Measurements from ENCODE around the gene CDH13. TPM values are rescaled to one million over a fixed set of nuclear protein-coding genes. Genes with fewer than 3 reads are reported as not detected.

The CDH13 gene
- total RNA-seq, 1 donor: 102 TPM

GRCh38 chr16:82892324-82892723, 265.6 kb downstream of the CDH13 start:
- H3K27me3 ChIP-seq (ENCODE audit: insufficient read depth, low read length): no peaks in the 10 kb centered on the region
- no peak overlapping the region for H3K4me3 ChIP-seq (ENCODE audit: insufficient read depth, low read length)
- peaks cover 7% of the 10 kb centered on the region for H3K4me1 ChIP-seq (ENCODE audit: insufficient read depth, low read length)
- TF ChIP-seq CTCF (IDR thresholded peaks at IDR 0.05; ENCODE audit: extremely low read depth, low read depth, low read length): no peak
- H2AFZ ChIP-seq (ENCODE audit: low read length): no peak overlapping the region
- no peak overlapping the region for H3K27ac ChIP-seq (ENCODE audit: low read depth, low read length)
- H4K20me1 ChIP-seq (ENCODE audit: insufficient read depth, low read length): no peaks in the 10 kb centered on the region
- no peak for DNase-seq (ENCODE audit: insufficient read length, low spot score, missing footprints)
- no peaks in the 10 kb centered on the region for H3K36me3 ChIP-seq (ENCODE audit: insufficient read depth, low read length)
- no peak overlapping the region for H3K4me2 ChIP-seq (ENCODE audit: insufficient read depth, low read length)
- no peaks in the 10 kb centered on the region for H3K9me3 ChIP-seq (ENCODE audit: low read depth, low read length)
- no peaks in the 10 kb centered on the region for H3K79me2 ChIP-seq (ENCODE audit: insufficient read depth, low read length)

GRCh38 chr16:82895843-82896242, 269.1 kb downstream of the CDH13 start:
- no peak overlapping the region for H2AFZ ChIP-seq (ENCODE audit: low read length)
- H3K36me3 ChIP-seq (ENCODE audit: insufficient read depth, low read length): no peaks in the 10 kb centered on the region
- no peaks in the 10 kb centered on the region for H3K79me2 ChIP-seq (ENCODE audit: insufficient read depth, low read length)
- no peaks in the 10 kb centered on the region for H3K27me3 ChIP-seq (ENCODE audit: insufficient read depth, low read length)
- no peak overlapping the region for H3K4me3 ChIP-seq (ENCODE audit: insufficient read depth, low read length)
- peaks cover 5% of the 10 kb centered on the region for H3K4me1 ChIP-seq (ENCODE audit: insufficient read depth, low read length)
- no peaks in the 10 kb centered on the region for H3K9me3 ChIP-seq (ENCODE audit: low read depth, low read length)
- no peak for TF ChIP-seq CTCF (IDR thresholded peaks at IDR 0.05; ENCODE audit: extremely low read depth, low read depth, low read length)
- no peak overlapping the region for H3K4me2 ChIP-seq (ENCODE audit: insufficient read depth, low read length)
- no peaks in the 10 kb centered on the region for H4K20me1 ChIP-seq (ENCODE audit: insufficient read depth, low read length)
- no peak for DNase-seq (ENCODE audit: insufficient read length, low spot score, missing footprints)
- H3K27ac ChIP-seq (ENCODE audit: low read depth, low read length): no peak overlapping the region

- Histone ChIP-seq H3K4me1 (ENCODE audit: insufficient read depth, low read length) (no peaks in the 10 kb centered on the region), H3K79me2 (ENCODE audit: insufficient read depth, low read length) (no peaks in the 10 kb centered on the region), H4K20me1 (ENCODE audit: insufficient read depth, low read length) (no peaks in the 10 kb centered on the region), H3K4me2 (ENCODE audit: insufficient read depth, low read length) (no peak overlapping the region), H3K27me3 (ENCODE audit: insufficient read depth, low read length) (no peaks in the 10 kb centered on the region), H3K4me3 (ENCODE audit: insufficient read depth, low read length) (no peak overlapping the region), H3K36me3 (ENCODE audit: insufficient read depth, low read length) (no peaks in the 10 kb centered on the region), H2AFZ (ENCODE audit: low read length) (no peak overlapping the region), H3K27ac (ENCODE audit: low read depth, low read length) (no peak overlapping the region), H3K9me3 (ENCODE audit: low read depth, low read length) (no peaks in the 10 kb centered on the region)
- no peak for DNase-seq (ENCODE audit: insufficient read length, low spot score, missing footprints)
- TF ChIP-seq CTCF (IDR thresholded peaks at IDR 0.05; ENCODE audit: extremely low read depth, low read depth, low read length): no peak
Measured at GRCh38 chr16:82899006-82899405, 272.2 kb downstream of the CDH13 start.

GRCh38 chr16:82899731-82900450, 273.1 kb downstream of the CDH13 start:
- H3K4me1 ChIP-seq (ENCODE audit: insufficient read depth, low read length): no peaks in the 10 kb centered on the region
- H4K20me1 ChIP-seq (ENCODE audit: insufficient read depth, low read length): no peaks in the 10 kb centered on the region
- no peaks in the 10 kb centered on the region for H3K9me3 ChIP-seq (ENCODE audit: low read depth, low read length)
- H3K4me2 ChIP-seq (ENCODE audit: insufficient read depth, low read length): no peak overlapping the region
- no peaks in the 10 kb centered on the region for H3K36me3 ChIP-seq (ENCODE audit: insufficient read depth, low read length)
- H2AFZ ChIP-seq (ENCODE audit: low read length): no peak overlapping the region
- H3K27me3 ChIP-seq (ENCODE audit: insufficient read depth, low read length): no peaks in the 10 kb centered on the region
- no peaks in the 10 kb centered on the region for H3K79me2 ChIP-seq (ENCODE audit: insufficient read depth, low read length)
- H3K4me3 ChIP-seq (ENCODE audit: insufficient read depth, low read length): no peak overlapping the region
- no peak for DNase-seq (ENCODE audit: insufficient read length, low spot score, missing footprints)
- TF ChIP-seq CTCF (IDR thresholded peaks at IDR 0.05; ENCODE audit: extremely low read depth, low read depth, low read length): no peak
- H3K27ac ChIP-seq (ENCODE audit: low read depth, low read length): no peak overlapping the region
